Hematopoietic multipotent progenitor cell treated with erythropoietin and hydrocortisone succinate and interleukin-3 and kit ligand, for 17 days (in vitro differentiated cells): ENCODE results near the gene SNCA.

Experiments
- DNase-seq: peaks from one replicate; pipeline ENCODE4 v3.0.0-alpha.2; 2015; ENCODE audit warnings: low spot score

SNCA gene

DNA sequence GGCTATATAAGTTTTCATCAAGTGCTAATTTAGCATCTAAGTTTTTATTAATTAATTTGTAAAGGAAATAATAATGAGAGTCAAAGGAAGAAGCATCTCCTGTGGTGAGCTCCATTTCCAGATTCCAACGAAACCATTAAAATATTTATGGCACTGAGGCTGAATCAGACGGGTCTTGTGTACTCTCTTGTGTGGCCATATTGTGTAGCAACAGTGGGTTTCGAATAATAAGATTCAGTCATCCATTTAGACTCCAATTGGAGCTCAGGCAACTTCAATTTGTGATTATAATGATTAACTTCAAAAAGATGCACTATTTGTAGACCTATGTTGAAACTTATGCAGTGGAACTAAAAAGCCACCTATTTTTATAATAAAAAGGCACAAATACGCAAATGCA is 82.4 kb downstream of the SNCA start:
- no peak for DNase-seq

DNA sequence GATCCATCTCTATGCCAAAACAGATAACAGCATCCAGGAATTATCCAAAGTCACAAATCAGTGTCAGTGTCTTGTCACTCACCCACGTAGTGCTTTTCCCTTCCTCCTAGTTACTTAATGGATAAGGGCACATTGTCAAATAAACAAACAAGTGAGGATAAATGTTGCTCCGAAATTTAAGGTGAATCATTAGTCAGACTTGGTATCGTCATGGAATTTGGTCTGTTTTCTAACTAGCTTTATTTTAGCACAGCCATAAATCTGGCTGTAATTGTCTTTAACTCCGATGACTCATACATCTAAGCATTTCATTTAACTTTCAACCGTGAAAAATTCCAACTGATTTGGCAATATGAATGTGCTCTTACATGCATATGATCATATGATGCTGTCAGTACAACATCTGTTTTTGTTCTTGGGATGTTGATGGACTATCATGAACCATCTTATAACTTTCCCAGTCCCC is 83.3 kb downstream of the SNCA start:
- DNase-seq, result no peak

- no peak for DNase-seq
These were observed 83.9 kb downstream of the SNCA start for GRCh38 chr4:89752932-89753598.

DNA sequence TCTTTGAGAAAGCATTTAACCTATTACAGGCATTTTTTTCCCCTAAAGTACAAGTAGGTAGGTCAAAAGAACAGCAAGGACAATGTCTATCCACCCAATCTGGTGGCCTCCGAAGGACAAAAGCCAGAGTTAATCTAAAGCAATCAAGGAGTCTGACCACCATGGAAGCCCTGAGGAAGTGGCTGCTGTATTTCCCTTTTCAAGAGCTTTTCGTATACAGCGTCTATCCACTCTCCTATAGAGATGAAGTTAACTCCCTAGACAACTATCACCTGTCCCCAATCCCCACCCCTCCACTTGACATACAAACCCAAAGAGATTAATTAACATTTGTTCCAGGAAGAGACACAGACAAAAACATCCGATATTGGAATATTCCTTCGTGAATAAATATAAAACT is 85.5 kb downstream of the SNCA start:
- DNase-seq, result no peak

DNA sequence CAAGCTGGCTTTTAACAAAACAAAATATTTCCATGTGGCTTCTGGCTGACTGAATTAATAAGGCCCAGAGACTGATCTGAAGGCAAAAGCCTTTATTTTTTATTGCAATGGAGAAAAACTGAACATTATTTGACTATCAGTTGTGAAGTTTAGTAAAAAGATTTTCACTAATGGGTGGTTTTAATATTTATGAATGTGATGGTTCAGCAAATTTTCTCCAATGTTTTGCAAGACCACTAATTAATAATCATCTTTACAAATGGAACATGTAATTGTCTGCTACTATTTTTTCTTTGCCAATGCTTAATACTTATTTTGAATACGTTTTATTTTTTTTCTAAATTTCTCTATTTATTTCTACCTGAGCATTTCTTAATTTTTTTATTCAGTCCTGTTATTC is 90.6 kb downstream of the SNCA start:
- DNase-seq, result no peak

- no peak for DNase-seq
These were observed 91.3 kb downstream of the SNCA start for GRCh38 chr4:89745708-89746107.

- no peak for DNase-seq
These were observed 92.0 kb downstream of the SNCA start for GRCh38 chr4:89744914-89745313.

DNA sequence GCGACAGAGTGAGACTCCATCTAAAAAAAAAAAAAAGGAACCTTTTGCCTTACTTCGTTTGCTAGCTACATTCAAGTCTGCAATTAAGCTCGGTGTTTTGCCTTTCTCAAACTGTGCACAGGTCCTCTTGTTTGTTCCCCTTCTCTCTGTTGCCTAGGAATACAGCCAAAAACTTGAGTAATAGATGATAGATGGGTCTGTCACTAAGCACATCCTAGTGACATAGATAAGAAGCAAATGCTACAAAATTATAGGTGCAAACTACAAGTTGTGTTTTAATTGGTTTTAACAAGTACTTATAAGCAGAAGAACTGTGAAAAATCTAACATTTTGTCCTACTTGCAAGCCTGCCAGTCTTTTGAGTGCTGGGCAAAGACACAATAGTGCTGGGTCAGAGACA is 95.2 kb downstream of the SNCA start:
- no peak for DNase-seq

GRCh38 chr4:89739311-89739988 is 97.5 kb downstream of the SNCA start:
- no peak for DNase-seq

DNA sequence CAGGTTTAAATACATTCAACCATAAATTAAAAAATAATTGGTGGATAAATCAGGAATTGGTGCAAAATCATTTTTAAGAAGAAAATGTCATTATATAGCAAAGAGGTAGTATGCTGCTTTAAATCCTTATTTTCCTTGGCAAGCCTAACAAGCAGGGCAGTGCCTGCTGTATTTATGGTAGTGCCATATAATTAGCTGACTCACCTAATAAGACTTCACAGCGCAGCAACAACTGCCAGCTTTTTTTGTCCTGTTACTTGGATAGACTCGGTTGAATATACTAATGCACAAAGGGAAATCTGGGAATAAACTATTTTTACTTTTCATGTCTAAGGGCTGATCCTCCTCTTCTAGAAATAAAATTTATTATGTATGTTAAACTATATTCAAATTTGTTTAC is 99.1 kb downstream of the SNCA start:
- DNase-seq, result no peak

DNA sequence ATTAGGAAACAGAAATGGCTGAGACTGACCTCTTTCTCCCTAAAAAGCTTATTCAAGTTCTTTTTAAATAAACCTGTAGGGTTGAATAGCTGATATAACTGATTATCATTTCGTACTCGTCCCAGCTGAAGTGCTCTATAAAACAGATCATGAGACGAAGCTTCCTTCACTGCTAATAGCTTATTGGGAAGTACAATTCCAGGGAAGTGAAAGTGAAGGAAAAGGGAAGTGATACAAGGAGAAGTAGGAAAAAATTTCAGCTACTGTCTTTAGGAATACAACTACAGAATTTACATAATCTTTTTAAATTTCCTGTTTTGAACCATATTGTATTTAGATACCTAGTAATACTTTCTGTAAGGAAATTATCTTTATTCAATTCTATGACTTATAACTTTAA is 103.0 kb downstream of the SNCA start:
- no peak for DNase-seq

DNA sequence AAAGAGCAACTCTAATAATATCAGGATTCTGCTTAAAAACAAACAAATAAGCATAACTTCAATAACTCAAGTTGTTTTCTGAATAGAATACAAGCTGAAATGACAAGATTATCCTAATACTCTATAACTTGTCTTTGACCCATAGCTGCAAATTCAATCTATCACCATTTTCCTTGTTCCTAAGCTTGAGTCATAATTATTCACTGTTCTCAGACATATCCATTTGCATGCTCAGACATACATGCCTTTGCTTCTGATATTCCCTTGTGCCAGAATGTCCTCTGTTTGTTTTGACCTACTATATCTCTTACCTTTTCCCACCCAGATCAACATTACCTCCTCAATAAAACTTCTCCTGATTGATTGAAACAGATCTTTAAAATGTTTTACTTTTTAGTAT is 109.7 kb downstream of the SNCA start:
- DNase-seq, result no peak

DNA sequence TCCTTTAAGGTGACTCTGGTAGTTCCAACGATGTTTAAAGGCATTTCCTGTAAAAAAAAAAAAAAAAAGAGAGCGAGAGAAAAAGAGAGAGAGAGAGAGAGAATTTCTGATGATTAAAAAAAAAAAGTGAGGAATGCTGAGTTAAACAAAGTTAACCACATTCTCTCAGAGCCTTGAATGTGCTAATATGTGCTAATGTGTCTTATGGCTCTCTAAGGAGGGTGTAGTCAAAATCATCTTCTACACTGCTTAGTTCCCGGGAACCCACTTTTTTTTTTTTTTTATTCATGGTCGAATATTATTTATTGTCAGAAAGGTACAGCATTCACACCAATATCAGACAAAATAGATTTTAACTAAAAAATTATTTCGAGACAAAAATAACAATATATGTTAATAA is 111.7 kb downstream of the SNCA start:
- DNase-seq, result no peak

- no peak for DNase-seq
These were observed 112.2 kb downstream of the SNCA start for GRCh38 chr4:89724716-89725115.

DNA sequence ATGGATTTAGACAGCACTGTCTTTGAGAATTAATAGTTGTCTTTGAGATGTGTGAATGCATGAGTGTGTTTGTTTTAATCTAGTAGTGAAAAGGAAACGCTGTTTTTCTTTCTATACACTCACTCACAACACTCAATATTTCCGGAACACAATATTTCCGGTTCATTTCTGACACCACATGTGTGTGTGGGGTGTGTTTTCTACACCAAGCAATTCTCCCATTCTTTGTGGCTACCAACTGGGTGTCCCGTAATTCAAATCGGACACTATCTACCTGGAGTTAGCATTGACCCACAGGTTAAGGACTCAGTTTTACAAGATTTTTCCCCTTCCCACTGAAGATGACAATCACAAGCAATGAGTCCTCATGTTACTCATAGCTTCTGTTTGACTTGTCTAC is 113.9 kb downstream of the SNCA start:
- no peak for DNase-seq

DNA sequence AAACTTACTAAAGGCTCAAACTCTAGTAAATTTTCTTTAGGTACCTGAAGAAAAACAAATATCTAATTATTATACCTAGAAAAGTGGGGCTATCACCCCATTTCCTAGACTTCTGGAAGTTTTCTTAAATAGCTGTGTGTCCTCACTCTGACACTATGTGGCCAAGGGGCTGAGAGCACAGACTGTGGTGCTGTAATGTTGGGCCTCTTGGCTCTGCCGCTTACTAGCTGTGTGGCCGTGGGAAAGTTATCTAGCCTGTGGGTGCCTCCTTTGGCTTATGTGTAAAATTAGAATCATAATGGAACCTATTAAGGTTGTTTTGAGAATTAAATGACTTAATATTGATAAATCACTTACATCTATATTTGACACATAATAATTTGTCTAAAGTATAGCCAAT is 114.4 kb downstream of the SNCA start:
- no peak for DNase-seq

GRCh38 chr4:89720981-89721380 is 116.0 kb downstream of the SNCA start:
- DNase-seq, result no peak

DNA sequence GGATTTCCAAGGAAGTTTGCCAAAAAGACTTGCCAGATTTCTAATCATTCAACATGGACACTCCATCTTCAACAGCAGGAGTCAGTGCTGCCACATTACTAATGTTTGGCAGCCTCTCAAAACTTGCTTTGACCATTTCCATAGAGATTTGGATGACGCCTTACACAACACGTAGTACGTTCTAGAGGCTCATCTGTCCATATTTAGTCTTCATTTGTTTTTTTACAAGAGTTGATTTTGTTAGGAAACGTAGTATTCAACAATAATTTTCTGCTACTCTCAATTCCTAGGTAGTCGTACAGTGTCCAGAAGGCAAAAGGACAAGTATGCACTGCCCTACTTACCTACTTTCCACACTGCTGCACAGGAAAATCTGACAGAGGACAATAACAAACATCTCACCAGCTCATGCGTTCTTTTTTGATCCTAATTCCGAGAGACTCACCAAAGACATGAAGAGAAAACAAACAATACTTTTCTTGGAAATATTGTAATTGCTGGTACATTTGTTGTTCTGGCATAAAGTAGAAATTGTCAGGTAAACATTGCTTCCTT is 117.3 kb downstream of the SNCA start:
- DNase-seq, result no peak

GRCh38 chr4:89716893-89717292 is 120.1 kb downstream of the SNCA start:
- no peak for DNase-seq

DNA sequence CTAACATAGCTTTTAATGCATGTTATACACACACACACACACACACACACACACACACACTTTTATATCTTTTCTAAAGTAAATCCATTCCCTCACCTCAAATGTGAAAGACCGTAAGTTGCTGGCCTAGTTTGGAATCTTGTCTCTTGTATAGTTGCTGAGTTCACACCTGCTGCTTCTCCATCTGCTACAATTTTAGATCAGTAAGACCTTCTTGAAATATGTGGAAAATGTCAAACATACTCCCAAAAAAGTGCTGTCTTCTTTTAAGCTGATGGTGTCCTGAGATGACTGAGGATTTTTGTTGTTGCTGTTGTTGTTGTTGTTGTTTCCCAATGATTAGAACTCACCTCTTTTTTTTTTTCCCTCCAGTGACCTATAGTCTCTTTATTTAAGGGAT is 121.3 kb downstream of the SNCA start:
- DNase-seq, result no peak

DNA sequence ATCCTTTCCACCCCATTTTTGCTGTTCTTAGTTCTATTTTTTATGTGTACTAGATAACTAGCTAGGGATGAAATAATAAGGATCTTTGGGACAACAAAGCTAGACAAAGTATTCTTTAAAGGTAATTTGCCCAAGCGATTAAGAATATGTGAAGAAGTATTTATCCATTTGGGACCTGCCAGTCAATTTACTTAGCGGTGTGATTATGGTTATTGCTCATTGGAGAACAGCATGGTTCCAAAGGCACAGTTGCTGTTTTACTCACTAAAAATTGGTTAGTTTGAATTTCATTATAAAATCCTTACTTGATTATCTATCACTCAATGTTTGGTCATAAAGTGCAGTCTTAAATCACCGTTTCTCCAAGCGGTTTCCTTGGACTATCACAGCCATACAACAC is 124.1 kb downstream of the SNCA start:
- DNase-seq, result no peak

GRCh38 chr4:89712141-89712540 is 124.8 kb downstream of the SNCA start:
- DNase-seq, result no peak

DNA sequence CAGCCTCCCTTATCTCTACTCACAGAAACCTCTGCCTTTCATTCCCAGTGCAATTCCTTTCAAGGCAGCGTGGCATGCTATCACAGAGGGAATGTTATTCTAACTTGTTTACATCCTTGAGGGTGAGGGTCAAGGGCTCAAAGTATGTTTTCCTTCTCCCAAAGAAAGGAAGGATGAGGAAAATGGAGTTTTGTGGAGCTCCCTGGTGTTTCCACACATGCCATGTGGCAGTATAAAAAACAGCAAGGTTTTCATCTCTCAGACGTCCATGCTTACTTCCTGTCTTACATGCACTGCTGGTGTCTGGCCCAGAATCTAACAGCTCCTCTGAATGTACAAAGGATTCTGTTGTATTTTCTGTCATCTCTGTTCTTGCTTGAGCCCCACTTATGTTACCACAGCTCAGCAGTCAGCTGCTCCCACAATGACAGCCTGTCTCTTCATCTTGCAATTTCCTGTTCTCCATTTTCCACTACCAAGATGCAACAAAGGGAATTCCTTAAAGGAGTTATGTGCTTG is 128.0 kb downstream of the SNCA start:
- no peak for DNase-seq

DNA sequence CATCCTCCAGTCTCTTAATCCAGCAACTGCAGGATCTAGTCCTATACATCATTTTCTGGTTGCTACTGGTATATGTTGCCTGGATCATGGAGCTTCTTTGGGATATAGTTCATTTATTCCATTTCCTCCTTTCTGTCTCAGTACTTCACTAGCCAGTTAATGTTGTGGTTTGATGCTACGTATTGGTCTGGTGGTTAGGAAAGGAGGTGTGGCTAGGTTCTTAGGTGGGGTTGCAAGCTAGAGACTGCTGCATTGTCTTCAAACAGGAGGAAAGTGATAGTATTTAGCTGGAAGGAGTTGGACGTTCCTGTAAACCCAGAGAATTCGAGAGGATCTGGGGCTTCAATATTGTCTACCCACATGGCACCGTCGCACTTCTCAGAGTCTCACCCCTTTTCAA is 129.5 kb downstream of the SNCA start:
- DNase-seq, result no peak
